Keratinocyte (primary cell): ENCODE measurements around the gene ACTR5. TPM values are rescaled to one million over a fixed set of nuclear protein-coding genes. Genes with fewer than 3 reads are reported as not detected.

Source experiments
- DNase-seq: peaks from one replicate; pipeline ENCODE4 v3.0.0-alpha.2; 2011; ENCODE audit warnings: low read depth, missing footprints, low spot score
- FAIRE-seq: peaks from 2 replicates; lab custom pipeline; 2011; peaks lifted over from hg19 to GRCh38; lab: Jason Lieb, UNC
- H2AFZ ChIP-seq: 2 replicates; pipeline ENCODE4 v1.6.0; 2012; ENCODE audit warnings: low read length, control low read depth, inconsistent platforms; ENCODE audit not compliant: control insufficient read depth
- H3K27ac ChIP-seq: 2 replicates; pipeline ENCODE4 v1.5.1; 2011; ENCODE audit warnings: low read length; ENCODE audit not compliant: control insufficient read depth, insufficient read depth
- H3K27me3 ChIP-seq: 3 replicates; pipeline ENCODE4 v1.6.0; 2011; ENCODE audit warnings: low read length; ENCODE audit not compliant: control insufficient read depth, insufficient read depth; ENCODE audit errors: extremely low read depth
- H3K36me3 ChIP-seq, 2 experiments: 2 replicates in 1 of 2; 3 replicates in 1 of 2; pipeline ENCODE4 v1.5.1; 2011; ENCODE audit warnings: low read length in 2 of 2, mild to moderate bottlenecking in 1 of 2; ENCODE audit not compliant: control insufficient read depth in 2 of 2, insufficient read depth in 2 of 2; ENCODE audit errors: extremely low read depth in 1 of 2
- H3K4me1 ChIP-seq: 3 replicates; pipeline ENCODE4 v1.5.1; 2011; ENCODE audit warnings: low read length; ENCODE audit not compliant: control insufficient read depth, insufficient read depth; ENCODE audit errors: extremely low read depth
- H3K4me2 ChIP-seq: 3 replicates; pipeline ENCODE4 v1.6.0; 2011; ENCODE audit warnings: low read depth, low read length; ENCODE audit not compliant: control insufficient read depth, insufficient read depth; ENCODE audit errors: extremely low read depth
- H3K4me3 ChIP-seq, 3 experiments: fragments of 200-600 bp in 1 of 3; sonication (generic) in 1 of 3; 2 replicates in 2 of 3; 3 replicates in 1 of 3; pipeline ENCODE4 v1.5.1; 2011 to 2016; ENCODE audit warnings: low read length in 3 of 3, mild to moderate bottlenecking in 3 of 3, control low read depth in 2 of 3, inconsistent platforms in 1 of 3, low read depth in 1 of 3, mixed read lengths in 1 of 3, mixed run types in 1 of 3, moderate library complexity in 1 of 3; ENCODE audit not compliant: control insufficient read depth in 2 of 3, insufficient read depth in 2 of 3; ENCODE audit errors: extremely low read depth in 1 of 3
- H3K79me2 ChIP-seq: 2 replicates; pipeline ENCODE4 v1.6.0; 2012; ENCODE audit warnings: low read length; ENCODE audit not compliant: control insufficient read depth, insufficient read depth
- H3K9ac ChIP-seq: 3 replicates; pipeline ENCODE4 v1.6.0; 2011; ENCODE audit warnings: low read length; ENCODE audit not compliant: control insufficient read depth, insufficient read depth; ENCODE audit errors: extremely low read depth
- H3K9me1 ChIP-seq: 3 replicates; pipeline ENCODE4 v1.6.0; 2011; ENCODE audit warnings: low read length; ENCODE audit not compliant: control insufficient read depth, insufficient read depth; ENCODE audit errors: extremely low read depth
- H3K9me3 ChIP-seq: 2 replicates; pipeline ENCODE4 v1.5.1; 2012; ENCODE audit warnings: low read depth, low read length; ENCODE audit not compliant: control insufficient read depth
- H4K20me1 ChIP-seq: 3 replicates; pipeline ENCODE4 v1.6.0; 2011; ENCODE audit warnings: low read length; ENCODE audit not compliant: control insufficient read depth, insufficient read depth; ENCODE audit errors: extremely low read depth
- CTCF ChIP-seq, 3 experiments: IDR thresholded peaks in 1 of 3; conservative IDR thresholded peaks in 1 of 3; optimal IDR thresholded peaks in 1 of 3; 2 replicates in 2 of 3; 3 replicates in 1 of 3; pipeline versions ENCODE3 to v1.5.1; 2011; ENCODE audit warnings: low read length in 3 of 3, mild to moderate bottlenecking in 3 of 3, moderate library complexity in 2 of 3, control low read depth in 1 of 3, inconsistent platforms in 1 of 3; ENCODE audit not compliant: insufficient read depth in 2 of 3; ENCODE audit errors: extremely low read depth in 1 of 3
- EZH2 ChIP-seq: IDR thresholded peaks from one replicate; pipeline ENCODE4 v1.6.1; 2012; ENCODE audit warnings: inconsistent platforms, mild to moderate bottlenecking, low read length, moderate library complexity
- dilution Hi-C: fragments of 300-500 bp; cut with MboI; formaldehyde crosslinking; loops from one replicate; pipeline ENCODE4 v1.7.0; 2020; ENCODE audit warnings: low sequenced_read_pairs; ENCODE audit not compliant: extremely low pct_ligation_motif_present
- polyA plus RNA-seq, 5 experiments: library from polyadenylated mRNA; depleted of rRNA in 3 of 5; stranded (reverse) in 3 of 5; stranded (forward) in 1 of 5; unstranded in 1 of 5; fragments of >200 nt; gene quantifications; 1 replicate in 1 of 5; 2 replicates in 3 of 5; 3 replicates in 1 of 5; pipeline versions ENCODE4 v1.2.1 to v1.2.3, GENCODE V29; 2011 to 2012; ENCODE audit warnings: missing spikeins in 2 of 5, low read depth in 1 of 5, low replicate concordance in 1 of 5

Gene ACTR5
- polyA plus RNA-seq, 1 donor (not counting 4 experiments of a cell fraction or from before 2014, with no cell fraction given) = 9.7 TPM

- FAIRE-seq = no peak
- H3K36me3 ChIP-seq = peaks cover 12 to 19% of the 10 kb centered on the region in 2 experiments
Measured at GRCh38 chr20:38774167-38774566, 25.9 kb downstream of the ACTR5 start.

GRCh38 chr20:38776363-38776762 is 28.1 kb downstream of the ACTR5 start:
- Histone ChIP-seq H3K4me3 (no peak overlapping the region), H4K20me1 (no peaks in the 10 kb centered on the region), H3K4me2 (no peak overlapping the region), H3K79me2 (no peaks in the 10 kb centered on the region), H3K36me3 (peaks cover 5 to 12% of the 10 kb centered on the region in 2 experiments), H3K27me3 (no peaks in the 10 kb centered on the region), H3K9me3 (no peaks in the 10 kb centered on the region), H3K4me1 (peaks cover 8% of the 10 kb centered on the region), H3K9ac (no peak overlapping the region), H2AFZ (no peak overlapping the region), H3K27ac (no peak overlapping the region), H3K9me1 (no peaks in the 10 kb centered on the region)
- dilution Hi-C loops = no loop called here
- FAIRE-seq (no peak), DNase-seq (no peak)
- TF ChIP-seq CTCF (optimal IDR thresholded peaks at IDR 0.05 in 1 of 3, IDR thresholded peaks at IDR 0.05 in 1 of 3, conservative IDR thresholded peaks at IDR 0.05 in 1 of 3; ENCODE audit: extremely low read depth in 1 of 3, insufficient read depth in 2 of 3, low read length in 3 of 3) = no peak
- TF ChIP-seq EZH2 = no peak

More at GRCh38 chr20:38774167-38774566, 25.9 kb downstream of the ACTR5 start:
- H3K27me3 ChIP-seq = no peaks in the 10 kb centered on the region
- TF ChIP-seq EZH2 (no peak), CTCF (optimal IDR thresholded peaks at IDR 0.05 in 1 of 3, IDR thresholded peaks at IDR 0.05 in 1 of 3, conservative IDR thresholded peaks at IDR 0.05 in 1 of 3; ENCODE audit: extremely low read depth in 1 of 3, insufficient read depth in 2 of 3, low read length in 3 of 3) (no peak)
- no peak overlapping the region for H2AFZ ChIP-seq
- no peak overlapping the region for H3K27ac ChIP-seq
- no peaks in the 10 kb centered on the region for H3K4me1 ChIP-seq
- H3K9me1 ChIP-seq = no peaks in the 10 kb centered on the region
- no peak overlapping the region for H3K4me2 ChIP-seq
- H3K4me3 ChIP-seq = no peak overlapping the region
- dilution Hi-C loops = no loop called here
- no peaks in the 10 kb centered on the region for H4K20me1 ChIP-seq
- H3K9me3 ChIP-seq = no peaks in the 10 kb centered on the region
- H3K9ac ChIP-seq = no peak overlapping the region
- H3K79me2 ChIP-seq = no peaks in the 10 kb centered on the region
- DNase-seq = no peak
